Type B pancreatic cell (in vitro differentiated cells): ENCODE data around the gene RBMS2. TPM values are rescaled to one million over a fixed set of nuclear protein-coding genes. Genes with fewer than 3 reads are reported as not detected.

Source experiments
- DNase-seq: peaks from one replicate; pipeline ENCODE4 v3.0.0; 2021; ENCODE audit warnings: mixed read lengths; ENCODE audit not compliant: unreplicated experiment; ENCODE audit errors: extremely low spot score
- H3K27ac Mint-ChIP-seq: 2 replicates; pipeline ENCODE4 v1.8.0; 2021; ENCODE audit warnings: mild to moderate bottlenecking, mixed read lengths
- H3K27me3 Mint-ChIP-seq: 2 replicates; pipeline ENCODE4 v1.8.0; 2021; ENCODE audit warnings: mixed read lengths
- H3K36me3 Mint-ChIP-seq: 2 replicates; pipeline ENCODE4 v1.8.0; 2021; ENCODE audit warnings: mixed read lengths
- H3K4me1 Mint-ChIP-seq: one replicate; pipeline ENCODE4 v1.8.0; 2021; ENCODE audit warnings: mixed read lengths; ENCODE audit not compliant: unreplicated experiment
- H3K4me3 Mint-ChIP-seq: 2 replicates; pipeline ENCODE4 v1.8.0; 2021; ENCODE audit warnings: mild to moderate bottlenecking, mixed read lengths
- H3K9me3 Mint-ChIP-seq: 2 replicates; pipeline ENCODE4 v1.8.0; 2021; ENCODE audit warnings: mixed read lengths
- CTCF ChIP-seq: fragments of 200-600 bp; sonication (generic); conservative IDR thresholded peaks from 2 replicates; pipeline ENCODE4 v1.5.0; 2021; ENCODE audit warnings: antibody characterized with exemption, mild to moderate bottlenecking
- total RNA-seq: library from RNA; stranded (reverse); gene quantifications from 2 replicates; pipeline ENCODE4 v1.2.1, GENCODE V29; 2021; ENCODE audit warnings: low replicate concordance

The RBMS2 gene
- total RNA-seq, 1 donor from 2014 or later, result 42.7 TPM

- peak overlapping the region; percentile 100 for H3K27ac Mint-ChIP-seq
- H3K27me3 Mint-ChIP-seq, result no peaks in the 10 kb centered on the region
- TF ChIP-seq CTCF, result peak; percentile 71
- H3K4me3 Mint-ChIP-seq, result peak overlapping the region; percentile 99
- no peaks in the 10 kb centered on the region for H3K9me3 Mint-ChIP-seq
- peaks cover 23% of the 10 kb centered on the region for H3K36me3 Mint-ChIP-seq
- DNase-seq, result peak; percentile 99
- peaks cover 48% of the 10 kb centered on the region for H3K4me1 Mint-ChIP-seq
Observed at GRCh38 chr12:56636675-56637540, 115.3 kb downstream of the RBMS2 start.

GRCh38 chr12:56637621-56638020 is 116.0 kb downstream of the RBMS2 start:
- peaks cover 44% of the 10 kb centered on the region for H3K4me1 Mint-ChIP-seq
- peak overlapping the region; percentile 48 for H3K4me3 Mint-ChIP-seq
- peak overlapping the region; percentile 100 for H3K27ac Mint-ChIP-seq
- TF ChIP-seq CTCF, result no peak
- no peaks in the 10 kb centered on the region for H3K9me3 Mint-ChIP-seq
- no peaks in the 10 kb centered on the region for H3K27me3 Mint-ChIP-seq
- DNase-seq, result no peak
- H3K36me3 Mint-ChIP-seq, result peaks cover 28% of the 10 kb centered on the region

GRCh38 chr12:56641219-56641618 is 119.6 kb downstream of the RBMS2 start:
- Mint-ChIP-seq H3K36me3 (peaks cover 49% of the 10 kb centered on the region), H3K4me1 (peaks cover 38% of the 10 kb centered on the region), H3K4me3 (no peak overlapping the region), H3K27me3 (no peaks in the 10 kb centered on the region), H3K27ac (no peak overlapping the region), H3K9me3 (no peaks in the 10 kb centered on the region)
- DNase-seq, result no peak
- no peak for TF ChIP-seq CTCF

GRCh38 chr12:56644654-56645053 is 123.0 kb downstream of the RBMS2 start:
- Mint-ChIP-seq H3K27ac (peak overlapping the region; percentile 92), H3K4me3 (peak overlapping the region; percentile 98), H3K27me3 (no peaks in the 10 kb centered on the region), H3K36me3 (peaks cover 35% of the 10 kb centered on the region), H3K4me1 (peaks cover 19% of the 10 kb centered on the region), H3K9me3 (no peaks in the 10 kb centered on the region)
- no peak for DNase-seq
- no peak for TF ChIP-seq CTCF

- Mint-ChIP-seq H3K4me1 (peaks cover 19% of the 10 kb centered on the region), H3K36me3 (peaks cover 31% of the 10 kb centered on the region), H3K27ac (peak overlapping the region; percentile 92), H3K4me3 (peak overlapping the region; percentile 98), H3K27me3 (no peaks in the 10 kb centered on the region), H3K9me3 (no peaks in the 10 kb centered on the region)
- peak; percentile 49 for TF ChIP-seq CTCF
- no peak for DNase-seq
Observed at GRCh38 chr12:56645201-56645716, 123.6 kb downstream of the RBMS2 start.

Other genes starting within 250 kb of the RBMS2 start
- 278 and 290 TPM in 2 replicates for gene CS, start 221.5 kb upstream of the RBMS2 start, total RNA-seq
- 194 and 217 TPM in 2 replicates for gene CNPY2, start 205.8 kb upstream of the RBMS2 start, total RNA-seq
- 58.3 and 77.5 TPM in 2 replicates for gene PAN2, start 187.8 kb upstream of the RBMS2 start, total RNA-seq
- gene IL23A, start 182.9 kb upstream of the RBMS2 start, total RNA-seq, result 0.48 and 1.3 TPM in 2 replicates
- gene STAT2, start 161.7 kb upstream of the RBMS2 start, total RNA-seq, result 132 and 139 TPM in 2 replicates
- gene APOF, start 159.0 kb upstream of the RBMS2 start, total RNA-seq, result not detected in 2 replicates
- gene TIMELESS, start 72.4 kb upstream of the RBMS2 start, total RNA-seq, result 23.0 and 57.4 TPM in 2 replicates
- gene MIP, start 67.2 kb upstream of the RBMS2 start, total RNA-seq, result not detected in 2 replicates
- gene SPRYD4, start 53.2 kb upstream of the RBMS2 start, total RNA-seq, result 3.7 and 4.8 TPM in 2 replicates
- 6.7 and 7.0 TPM in 2 replicates for gene GLS2, start 33.7 kb upstream of the RBMS2 start, total RNA-seq
- gene BAZ2A, start 108.5 kb downstream of the RBMS2 start, total RNA-seq, result 108 and 112 TPM in 2 replicates
- gene ATP5F1B, start 124.2 kb downstream of the RBMS2 start, total RNA-seq, result 692 and 828 TPM in 2 replicates
- gene PTGES3, start 166.5 kb downstream of the RBMS2 start, total RNA-seq, result 219 and 222 TPM in 2 replicates
- 988 and 997 TPM in 2 replicates for gene NACA, start 203.5 kb downstream of the RBMS2 start, total RNA-seq
- gene PRIM1, start 230.5 kb downstream of the RBMS2 start, total RNA-seq, result 13.1 and 27.0 TPM in 2 replicates
- gene HSD17B6, start 241.5 kb downstream of the RBMS2 start, total RNA-seq, result 0.79 and 1.9 TPM in 2 replicates